Neural progenitor cell (in vitro differentiated cells): ENCODE data around the gene NEDD4. TPM values are rescaled to one million over a fixed set of nuclear protein-coding genes. Genes with fewer than 3 reads are reported as not detected.
A peak's percentile ranks its signal among the peaks of the same experiment; 100 is the strongest.

Experiments used
- DNase-seq: peaks from one replicate; pipeline ENCODE4 v3.0.0-alpha.2; 2016; ENCODE audit warnings: low spot score
- H2AFZ ChIP-seq: fragments of 200-600 bp; sonication (generic); replicated peaks from 2 replicates; pipeline ENCODE4 v1.6.1; 2016; ENCODE audit warnings: antibody characterized with exemption
- H3F3A ChIP-seq: fragments of 200-600 bp; sonication (generic); 2 replicates; pipeline ENCODE4 v1.6.1; 2016; ENCODE audit warnings: antibody characterized with exemption, low read depth
- H3K27ac ChIP-seq: fragments of 200-600 bp; sonication (generic); 2 replicates; pipeline ENCODE4 v1.5.1; 2016; ENCODE audit warnings: mild to moderate bottlenecking
- H3K27me3 ChIP-seq: fragments of 200-600 bp; sonication (generic); 2 replicates; pipeline ENCODE4 v1.6.1; 2016; ENCODE audit warnings: mild to moderate bottlenecking, moderate library complexity
- H3K36me3 ChIP-seq: fragments of 200-600 bp; sonication (generic); 2 replicates; pipeline ENCODE4 v1.5.1; 2016
- H3K4me1 ChIP-seq: fragments of 200-600 bp; sonication (generic); 2 replicates; pipeline ENCODE4 v1.6.1; 2016; ENCODE audit warnings: mixed run types
- H3K4me2 ChIP-seq: fragments of 200-600 bp; sonication (generic); 2 replicates; pipeline ENCODE4 v1.6.1; 2016
- H3K4me3 ChIP-seq: fragments of 200-600 bp; sonication (generic); 2 replicates; pipeline ENCODE4 v1.5.1; 2016
- H3K79me2 ChIP-seq: fragments of 200-600 bp; sonication (generic); 2 replicates; pipeline ENCODE4 v1.6.1; 2016; ENCODE audit warnings: low read depth
- H3K9ac ChIP-seq: fragments of 200-600 bp; sonication (generic); 2 replicates; pipeline ENCODE4 v1.6.1; 2016
- H3K9me3 ChIP-seq: fragments of 200-600 bp; sonication (generic); 2 replicates; pipeline ENCODE4 v1.5.1; 2016; ENCODE audit warnings: low read depth
- H4K20me1 ChIP-seq: fragments of 200-600 bp; sonication (generic); 2 replicates; pipeline ENCODE4 v1.6.1; 2016; ENCODE audit warnings: low read depth
- H3K27ac Mint-ChIP-seq: 3 replicates; pipeline ENCODE4 v1.8.0; 2021; ENCODE audit warnings: mixed read lengths
- H3K27me3 Mint-ChIP-seq: 2 replicates; pipeline ENCODE4 v1.8.0; 2022; ENCODE audit warnings: low read depth, mild to moderate bottlenecking, inconsistent platforms, moderate library complexity, mixed read lengths; ENCODE audit not compliant: insufficient read depth
- H3K36me3 Mint-ChIP-seq: 3 replicates; pipeline ENCODE4 v1.8.0; 2021; ENCODE audit warnings: mixed read lengths
- H3K4me1 Mint-ChIP-seq: 3 replicates; pipeline ENCODE4 v1.8.0; 2021; ENCODE audit warnings: mixed read lengths
- H3K4me3 Mint-ChIP-seq: 3 replicates; pipeline ENCODE4 v1.8.0; 2021; ENCODE audit warnings: mild to moderate bottlenecking, moderate library complexity, mixed read lengths
- H3K9me3 Mint-ChIP-seq: 3 replicates; pipeline ENCODE4 v1.8.0; 2020; ENCODE audit warnings: mixed read lengths
- CTCF ChIP-seq: fragments of 200-600 bp; sonication (generic); IDR thresholded peaks from 2 replicates; pipeline ENCODE4 v1.5.1; 2017; ENCODE audit warnings: antibody characterized with exemption, mild to moderate bottlenecking
- EZH2 ChIP-seq: fragments of 200-600 bp; sonication (generic); IDR thresholded peaks from 2 replicates; pipeline ENCODE4 v1.6.1; 2017; ENCODE audit warnings: antibody characterized with exemption, mild to moderate bottlenecking, moderate library complexity
- EZH2phosphoT487 ChIP-seq: fragments of 200-600 bp; sonication (generic); IDR thresholded peaks from 2 replicates; pipeline ENCODE4 v1.6.1; 2017; ENCODE audit warnings: antibody characterized with exemption
- total RNA-seq: library from RNA; depleted of rRNA; stranded (reverse); fragments of >200 nt; gene quantifications from 2 replicates; pipeline ENCODE4 v1.2.3, GENCODE V29; 2015; ENCODE audit warnings: low replicate concordance

Gene NEDD4
- total RNA-seq, 1 donor from 2014 or later, result 36.7 TPM

GRCh38 chr15:55900019-55900418 lies 93.4 kb downstream of the NEDD4 start:
- H3K4me3 ChIP-seq, result no peak overlapping the region
- Mint-ChIP-seq H3K36me3 (no peaks in the 10 kb centered on the region), H3K9me3 (no peaks in the 10 kb centered on the region), H3K4me1 (peaks cover 6% of the 10 kb centered on the region), H3K27me3 (no peaks in the 10 kb centered on the region), H3K27ac (no peak overlapping the region), H3K4me3 (no peak overlapping the region)
- no peak for DNase-seq
- no peak overlapping the region for H3K27ac ChIP-seq
- H3K9me3 ChIP-seq, result no peaks in the 10 kb centered on the region
- no peak for TF ChIP-seq CTCF
- TF ChIP-seq EZH2, result no peak
- no peak for TF ChIP-seq EZH2phosphoT487
- no peaks in the 10 kb centered on the region for H4K20me1 ChIP-seq
- no peak overlapping the region for H2AFZ ChIP-seq
- no peaks in the 10 kb centered on the region for H3K36me3 ChIP-seq
- no peak overlapping the region for H3K9ac ChIP-seq
- no peak overlapping the region for H3K4me2 ChIP-seq
- H3K79me2 ChIP-seq, result no peaks in the 10 kb centered on the region
- peaks cover 4% of the 10 kb centered on the region for H3F3A ChIP-seq
- H3K4me1 ChIP-seq, result no peaks in the 10 kb centered on the region
- H3K27me3 ChIP-seq, result no peaks in the 10 kb centered on the region

- H3K9me3 Mint-ChIP-seq, result no peaks in the 10 kb centered on the region
- H3F3A ChIP-seq, result peaks cover 4% of the 10 kb centered on the region
- no peak overlapping the region for H2AFZ ChIP-seq
- H3K4me3 ChIP-seq, result no peak overlapping the region
- H3K4me3 Mint-ChIP-seq, result no peak overlapping the region
- H3K27ac Mint-ChIP-seq, result no peak overlapping the region
- H3K27me3 Mint-ChIP-seq, result no peaks in the 10 kb centered on the region
- peaks cover 6% of the 10 kb centered on the region for H3K4me1 Mint-ChIP-seq
- no peaks in the 10 kb centered on the region for H3K79me2 ChIP-seq
- no peaks in the 10 kb centered on the region for H3K9me3 ChIP-seq
- DNase-seq, result no peak
- no peak overlapping the region for H3K9ac ChIP-seq
- no peaks in the 10 kb centered on the region for H3K27me3 ChIP-seq
- TF ChIP-seq EZH2phosphoT487 (no peak), CTCF (no peak), EZH2 (no peak)
- H3K36me3 Mint-ChIP-seq, result no peaks in the 10 kb centered on the region
- no peak overlapping the region for H3K27ac ChIP-seq
- no peaks in the 10 kb centered on the region for H4K20me1 ChIP-seq
- no peaks in the 10 kb centered on the region for H3K36me3 ChIP-seq
- H3K4me2 ChIP-seq, result no peak overlapping the region
- H3K4me1 ChIP-seq, result no peaks in the 10 kb centered on the region
These were observed 93.9 kb downstream of the NEDD4 start for GRCh38 chr15:55899537-55899936.

GRCh38 chr15:55897560-55898336 lies 95.7 kb downstream of the NEDD4 start:
- no peaks in the 10 kb centered on the region for H3K36me3 Mint-ChIP-seq
- H3K9me3 Mint-ChIP-seq, result no peaks in the 10 kb centered on the region
- no peaks in the 10 kb centered on the region for H3K4me1 ChIP-seq
- no peaks in the 10 kb centered on the region for H3K9me3 ChIP-seq
- H2AFZ ChIP-seq, result peak overlapping the region; percentile 96
- H3K27me3 Mint-ChIP-seq, result no peaks in the 10 kb centered on the region
- H3K27me3 ChIP-seq, result no peaks in the 10 kb centered on the region
- H4K20me1 ChIP-seq, result no peaks in the 10 kb centered on the region
- H3K27ac Mint-ChIP-seq, result no peak overlapping the region
- no peak overlapping the region for H3K9ac ChIP-seq
- peaks cover 6% of the 10 kb centered on the region for H3K4me1 Mint-ChIP-seq
- H3K79me2 ChIP-seq, result no peaks in the 10 kb centered on the region
- TF ChIP-seq EZH2, result no peak
- peak; percentile 100 for TF ChIP-seq CTCF
- H3K4me3 Mint-ChIP-seq, result no peak overlapping the region
- H3K4me3 ChIP-seq, result no peak overlapping the region
- DNase-seq, result peak; percentile 75
- H3K36me3 ChIP-seq, result no peaks in the 10 kb centered on the region
- no peak overlapping the region for H3K4me2 ChIP-seq
- H3K27ac ChIP-seq, result no peak overlapping the region
- H3F3A ChIP-seq, result peaks cover 4% of the 10 kb centered on the region
